Measurements from ENCODE around the gene RAP2A. TPM values are rescaled to one million over a fixed set of nuclear protein-coding genes. Genes with fewer than 3 reads are reported as not detected.

RAP2A gene
- total and polyA plus RNA-seq, 9 of the 15 experiments (the other 6 are each of a cell fraction or from before 2014, with no cell fraction given) = 1.8 to 11.7 (median 5.6) TPM

DNA sequence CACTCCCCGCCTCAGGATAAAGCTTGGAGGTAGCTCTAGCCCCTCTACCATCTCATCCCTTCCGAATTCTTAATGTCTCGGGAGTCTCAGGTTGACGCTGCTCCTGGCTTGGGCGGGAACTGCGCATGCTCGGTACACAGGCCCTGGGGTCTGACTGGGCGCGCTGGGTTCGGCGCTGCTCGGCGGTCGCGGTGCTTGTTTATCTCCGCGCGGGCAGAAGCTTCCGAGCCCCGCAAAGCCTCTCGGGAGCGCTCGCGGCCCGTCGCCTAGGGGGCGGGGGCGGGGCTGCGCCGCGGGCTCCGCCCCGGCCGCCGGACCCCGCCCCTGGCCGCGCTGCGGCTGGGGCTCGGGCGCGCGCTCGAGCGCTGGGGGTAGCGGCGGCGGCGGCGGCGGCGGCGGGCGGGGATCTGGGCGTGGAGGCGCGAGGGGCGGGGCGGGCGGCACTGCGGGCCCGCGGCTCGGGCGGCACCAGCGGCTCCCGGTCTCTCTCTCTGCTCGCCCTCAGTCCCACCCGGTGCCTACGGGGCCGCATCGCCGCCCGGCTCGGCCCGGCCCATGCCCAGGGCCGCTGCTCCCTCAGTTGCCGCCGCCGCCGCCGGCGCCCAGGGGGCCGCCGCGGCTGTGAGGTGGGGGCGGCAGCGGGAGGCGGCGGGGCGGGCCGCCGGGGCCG, at the start of gene RAP2A (continued):
- TF ChIP-seq AFF1 (IDR thresholded peaks at IDR 0.05; ENCODE audit: low read depth in 1 of 2, partially characterized antibody in 2 of 2) (peak in 1 of 2 experiments; percentile 6), POLR2B (IDR thresholded peaks at IDR 0.05; ENCODE audit: low read depth, partially characterized antibody) (peak; percentile 47), TAF1 (IDR thresholded peaks at IDR 0.05; ENCODE audit: control insufficient read depth, extremely low read depth, insufficient read depth, low read length, severe bottlenecking) (peak; percentile 19), RBFOX2 (IDR thresholded peaks at IDR 0.05; ENCODE audit: low read depth, low read length) (peak; percentile 54), ZBTB9 (CRISPR knock-in tag; IDR thresholded peaks at IDR 0.05) (no peak), POLR2H (tag; IDR thresholded peaks at IDR 0.05; ENCODE audit: low read depth) (peak; percentile 51; the same call in 1 of the 2 replicates), HDAC1 (IDR thresholded peaks at IDR 0.05) (0 out of 4 replicates have a peak, but pooled peaks of 1 of the 2 experiments have one; percentile 1), FOSL1 (tag; conservative IDR thresholded peaks at IDR 0.05) (0 out of 2 replicates have a peak, but pooled peaks have one; percentile 29), CCNT2 (IDR thresholded peaks at IDR 0.05; ENCODE audit: borderline replicate concordance, extremely low read depth, insufficient read length, low read depth, low read length) (peak; percentile 24), CXXC5 (CRISPR knock-in tag; IDR thresholded peaks at IDR 0.05) (peak; percentile 52), ZBTB7A (IDR thresholded peaks at IDR 0.05; ENCODE audit: borderline replicate concordance, control insufficient read depth, low read depth, low read length) (0 out of 2 replicates have a peak, but pooled peaks have one; percentile 6), NKRF (IDR thresholded peaks at IDR 0.05; ENCODE audit: borderline replicate concordance) (0 out of 2 replicates have a peak, but pooled peaks have one; percentile 63), NFRKB (IDR thresholded peaks at IDR 0.05; ENCODE audit: low read depth) (0 out of 2 replicates have a peak, but pooled peaks have one; percentile 6), PHF8 (IDR thresholded peaks at IDR 0.05; ENCODE audit: borderline replicate concordance, low read length) (peak; percentile 1; the same call in 1 of the 2 replicates), CREM (IDR thresholded peaks at IDR 0.05; ENCODE audit: low read depth) (peak; percentile 57; the same call in 1 of the 2 replicates), ATF1 (CRISPR knock-in tag; IDR thresholded peaks at IDR 0.05) (no peak), ATF1 (tag; IDR thresholded peaks at IDR 0.05) (peak; percentile 61)
- TF ChIP-seq, protein P1, sequence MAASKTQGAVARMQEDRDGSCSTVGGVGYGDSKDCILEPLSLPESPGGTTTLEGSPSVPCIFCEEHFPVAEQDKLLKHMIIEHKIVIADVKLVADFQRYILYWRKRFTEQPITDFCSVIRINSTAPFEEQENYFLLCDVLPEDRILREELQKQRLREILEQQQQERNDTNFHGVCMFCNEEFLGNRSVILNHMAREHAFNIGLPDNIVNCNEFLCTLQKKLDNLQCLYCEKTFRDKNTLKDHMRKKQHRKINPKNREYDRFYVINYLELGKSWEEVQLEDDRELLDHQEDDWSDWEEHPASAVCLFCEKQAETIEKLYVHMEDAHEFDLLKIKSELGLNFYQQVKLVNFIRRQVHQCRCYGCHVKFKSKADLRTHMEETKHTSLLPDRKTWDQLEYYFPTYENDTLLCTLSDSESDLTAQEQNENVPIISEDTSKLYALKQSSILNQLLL (CRISPR knock-in tag; IDR thresholded peaks at IDR 0.05; ENCODE audit: borderline replicate concordance) = no peak
